H9 (cell line): ENCODE data around the gene LRRC71. TPM values are rescaled to one million over a fixed set of nuclear protein-coding genes. Genes with fewer than 3 reads are reported as not detected.

ENCODE experiments used
- DNase-seq: peaks from one replicate; pipeline ENCODE4 v3.0.0-alpha.2; 2017
- H2AFZ ChIP-seq: one replicate; pipeline ENCODE4 v1.6.1; 2013; ENCODE audit warnings: mild to moderate bottlenecking, low read length, control low read depth, moderate library complexity
- H2AK5ac ChIP-seq: 2 replicates; pipeline ENCODE4 v1.6.1; 2013; ENCODE audit warnings: low read length, control low read depth, mixed read lengths; ENCODE audit not compliant: insufficient read length
- H2BK120ac ChIP-seq: one replicate; pipeline ENCODE4 v1.6.1; 2013; ENCODE audit warnings: low read depth, mild to moderate bottlenecking, low read length, control low read depth, inconsistent platforms; ENCODE audit not compliant: poor library complexity, severe bottlenecking
- H2BK12ac ChIP-seq: 2 replicates; pipeline ENCODE4 v1.6.1; 2013; ENCODE audit warnings: low read length, control low read depth, mixed read lengths, low read depth; ENCODE audit not compliant: insufficient read length
- H2BK15ac ChIP-seq: 2 replicates; pipeline ENCODE4 v1.6.1; 2013; ENCODE audit warnings: low read depth, low read length, control low read depth
- H2BK20ac ChIP-seq: one replicate; pipeline ENCODE4 v1.6.1; 2013; ENCODE audit warnings: low read depth, mild to moderate bottlenecking, low read length, control low read depth, inconsistent platforms; ENCODE audit not compliant: poor library complexity, severe bottlenecking
- H2BK5ac ChIP-seq: 2 replicates; pipeline ENCODE4 v1.6.1; 2013; ENCODE audit warnings: low read length, control low read depth, mixed read lengths; ENCODE audit not compliant: insufficient read length
- H3K14ac ChIP-seq: 2 replicates; pipeline ENCODE4 v1.6.1; 2013; ENCODE audit warnings: low read length, control low read depth; ENCODE audit not compliant: insufficient read depth
- H3K18ac ChIP-seq: 2 replicates; pipeline ENCODE4 v1.6.1; 2013; ENCODE audit warnings: low read depth, mild to moderate bottlenecking, mixed read lengths, low read length, control low read depth; ENCODE audit not compliant: insufficient read length
- H3K23ac ChIP-seq: 2 replicates; pipeline ENCODE4 v1.6.1; 2013; ENCODE audit warnings: low read length, control low read depth, mixed read lengths, low read depth; ENCODE audit not compliant: insufficient read length
- H3K23me2 ChIP-seq: 2 replicates; pipeline ENCODE4 v1.6.1; 2013; ENCODE audit warnings: low read depth, mild to moderate bottlenecking, mixed read lengths, low read length, control low read depth; ENCODE audit not compliant: insufficient read length, poor library complexity, severe bottlenecking
- H3K27ac ChIP-seq: 2 replicates; pipeline ENCODE4 v1.5.1; 2013; ENCODE audit warnings: low read length, control low read depth, mixed read lengths, low read depth; ENCODE audit not compliant: insufficient read length
- H3K27me3 ChIP-seq: 2 replicates; pipeline ENCODE4 v1.6.1; 2013; ENCODE audit warnings: low read length, control low read depth, inconsistent platforms; ENCODE audit not compliant: insufficient read depth
- H3K4ac ChIP-seq: 2 replicates; pipeline ENCODE4 v1.6.1; 2013; ENCODE audit warnings: low read depth, mild to moderate bottlenecking, control low read depth, inconsistent platforms, low read length, moderate library complexity
- H3K4me1 ChIP-seq: 2 replicates; pipeline ENCODE4 v1.6.1; 2013; ENCODE audit warnings: low read length, control low read depth, inconsistent platforms; ENCODE audit not compliant: insufficient read depth
- H3K4me2 ChIP-seq: 2 replicates; pipeline ENCODE4 v1.6.1; 2013; ENCODE audit warnings: low read length, control low read depth, mixed read lengths; ENCODE audit not compliant: insufficient read length, insufficient read depth
- H3K56ac ChIP-seq: 2 replicates; pipeline ENCODE4 v1.6.1; 2013; ENCODE audit warnings: low read depth, mild to moderate bottlenecking, mixed read lengths, low read length, control low read depth; ENCODE audit not compliant: insufficient read length
- H3K79me1 ChIP-seq: 2 replicates; pipeline ENCODE4 v1.6.1; 2013; ENCODE audit warnings: low read depth, mild to moderate bottlenecking, moderate library complexity, low read length, control low read depth, inconsistent platforms; ENCODE audit not compliant: insufficient read depth, poor library complexity, severe bottlenecking
- H3K79me2 ChIP-seq: 2 replicates; pipeline ENCODE4 v1.6.1; 2013; ENCODE audit warnings: low read length, control low read depth, inconsistent platforms; ENCODE audit not compliant: insufficient read depth
- H3K9ac ChIP-seq: 2 replicates; pipeline ENCODE4 v1.6.1; 2013; ENCODE audit warnings: low read length, control low read depth, mixed read lengths; ENCODE audit not compliant: insufficient read length; ENCODE audit errors: extremely low read depth
- H3K9me3 ChIP-seq: one replicate; pipeline ENCODE4 v1.6.1; 2013; ENCODE audit warnings: low read depth, low read length, inconsistent platforms; ENCODE audit not compliant: control insufficient read depth
- H3T11ph ChIP-seq: one replicate; pipeline ENCODE4 v1.6.1; 2013; ENCODE audit warnings: mild to moderate bottlenecking, low read length, control low read depth, inconsistent platforms
- H4K20me1 ChIP-seq: one replicate; pipeline ENCODE4 v1.6.1; 2013; ENCODE audit not compliant: control insufficient read depth, insufficient read length, insufficient read depth
- H4K5ac ChIP-seq: 2 replicates; pipeline ENCODE4 v1.6.1; 2013; ENCODE audit warnings: low read depth, mild to moderate bottlenecking, mixed read lengths, low read length, control low read depth; ENCODE audit not compliant: insufficient read length
- H4K8ac ChIP-seq: replicated peaks from 2 replicates; pipeline ENCODE4 v1.6.1; 2013; ENCODE audit warnings: low read length, control low read depth, mixed read lengths, low read depth; ENCODE audit not compliant: insufficient read length
- H4K91ac ChIP-seq: 2 replicates; pipeline ENCODE4 v1.6.1; 2013; ENCODE audit warnings: low read depth, mild to moderate bottlenecking, moderate library complexity, mixed read lengths, low read length, control low read depth; ENCODE audit not compliant: insufficient read length
- H3K27ac Mint-ChIP-seq, 3 experiments: 2 replicates in 2 of 3; 3 replicates in 1 of 3; pipeline ENCODE4 v1.8.0; 2020 to 2021; ENCODE audit warnings: mixed read lengths in 3 of 3, mild to moderate bottlenecking in 1 of 3, moderate library complexity in 1 of 3
- H3K27me3 Mint-ChIP-seq: 2 replicates; pipeline ENCODE4 v1.8.0; 2021; ENCODE audit warnings: low read depth, mild to moderate bottlenecking, moderate library complexity, mixed read lengths
- H3K36me3 Mint-ChIP-seq, 3 experiments: 2 replicates in 2 of 3; 3 replicates in 1 of 3; pipeline ENCODE4 v1.8.0; 2020 to 2021; ENCODE audit warnings: low read depth in 3 of 3, mixed read lengths in 3 of 3; ENCODE audit not compliant: insufficient read depth in 1 of 3
- H3K4me1 Mint-ChIP-seq, 2 experiments: 2 replicates each; pipeline ENCODE4 v1.8.0; 2020; ENCODE audit warnings: mixed read lengths in 2 of 2
- H3K4me3 Mint-ChIP-seq, 2 experiments: 2 replicates in 1 of 2; 3 replicates in 1 of 2; pipeline ENCODE4 v1.8.0; 2020 to 2021; ENCODE audit warnings: mild to moderate bottlenecking in 2 of 2, mixed read lengths in 2 of 2, moderate library complexity in 1 of 2
- H3K9me3 Mint-ChIP-seq, 2 experiments: 2 replicates in 1 of 2; 3 replicates in 1 of 2; pipeline ENCODE4 v1.8.0; 2020; ENCODE audit warnings: mild to moderate bottlenecking in 2 of 2, mixed read lengths in 2 of 2, moderate library complexity in 1 of 2
- CTCF ChIP-seq: fragments of 200-600 bp; sonication (generic); conservative IDR thresholded peaks from 3 replicates; pipeline ENCODE4 v1.8.0; 2021; ENCODE audit warnings: antibody characterized with exemption, mild to moderate bottlenecking
- WGBS: extraction: QIAGEN DNeasy Blood & Tissue Kit; methylation state at CpG from one replicate; pipeline ENCODE4 v1.1.7; 2013; ENCODE audit warnings: missing lambda C conversion rate, low lambda C conversion rate, mixed read lengths; ENCODE audit not compliant: insufficient read length; ENCODE audit errors: extremely low coverage; 5-methylcytosine and 5-hydroxymethylcytosine counted together
- total RNA-seq: library from RNA; stranded (reverse); gene quantifications from 2 replicates; pipeline ENCODE4 v1.2.1, GENCODE V29; 2021

The LRRC71 gene
- total RNA-seq, 1 experiment from 2014 or later, result not detected

DNA sequence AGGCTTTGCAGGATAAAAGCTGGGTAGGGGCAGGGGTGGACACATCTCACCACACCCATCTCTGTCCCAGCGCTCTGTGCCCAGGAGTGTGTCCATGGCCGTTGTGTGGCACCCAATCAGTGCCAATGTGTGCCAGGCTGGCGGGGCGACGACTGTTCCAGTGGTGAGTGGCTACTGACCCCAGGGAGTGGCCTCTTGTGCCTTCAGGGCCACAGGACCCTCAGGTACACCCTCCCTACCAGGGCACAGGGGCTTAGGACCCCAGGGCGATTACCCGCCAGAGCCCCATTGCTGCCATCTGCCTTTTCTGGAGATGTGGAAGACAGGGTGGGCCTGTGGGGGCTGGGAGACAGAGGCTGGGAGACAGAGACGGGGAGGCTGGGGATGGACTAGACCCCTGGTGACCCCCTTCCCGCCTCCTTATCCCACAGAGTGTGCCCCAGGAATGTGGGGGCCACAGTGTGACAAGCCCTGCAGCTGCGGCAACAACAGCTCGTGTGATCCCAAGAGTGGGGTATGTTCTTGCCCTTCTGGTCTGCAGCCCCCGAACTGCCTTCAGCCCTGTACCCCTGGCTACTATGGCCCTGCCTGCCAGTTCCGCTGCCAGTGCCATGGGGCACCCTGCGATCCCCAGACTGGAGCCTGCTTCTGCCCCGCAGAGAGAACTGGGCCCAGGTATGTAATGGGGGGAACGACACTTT, 14.1 kb upstream of the LRRC71 start:
- Mint-ChIP-seq H3K27me3 (peaks cover 29% of the 10 kb centered on the region), H3K27ac (no peak overlapping the region), H3K4me3 (no peak overlapping the region), H3K4me1 (peaks cover 2 to 16% of the 10 kb centered on the region in 2 experiments), H3K9me3 (no peaks in the 10 kb centered on the region; a peak in 1 of 5 replicates), H3K36me3 (no peaks in the 10 kb centered on the region)
- no peak overlapping the region for H2BK5ac ChIP-seq
- no peak overlapping the region for H2BK20ac ChIP-seq
- H3K79me2 ChIP-seq, result no peaks in the 10 kb centered on the region
- H2BK12ac ChIP-seq, result no peak overlapping the region
- H3K4me1 ChIP-seq, result no peaks in the 10 kb centered on the region
- no peak overlapping the region for H3K9ac ChIP-seq
- TF ChIP-seq CTCF, result no peak
- no CpG with 5 or more reads among the region's 16 CpGs for WGBS
- DNase-seq, result no peak
- no peaks in the 10 kb centered on the region for H3K23me2 ChIP-seq
- no peak overlapping the region for H2AFZ ChIP-seq
- H3K4me2 ChIP-seq, result no peak overlapping the region
- no peak overlapping the region for H4K8ac ChIP-seq
- no peak overlapping the region for H3K27ac ChIP-seq
- H3K14ac ChIP-seq, result no peak overlapping the region
- no peak overlapping the region for H4K5ac ChIP-seq
- no peaks in the 10 kb centered on the region for H3K79me1 ChIP-seq
- no peak overlapping the region for H4K91ac ChIP-seq
- H4K20me1 ChIP-seq, result no peaks in the 10 kb centered on the region
- no peak overlapping the region for H3T11ph ChIP-seq
- no peak overlapping the region for H3K18ac ChIP-seq
- no peak overlapping the region for H3K4ac ChIP-seq
- H2BK120ac ChIP-seq, result no peak overlapping the region
- H3K56ac ChIP-seq, result no peak overlapping the region
- H3K27me3 ChIP-seq, result no peaks in the 10 kb centered on the region; the same call in 1 of the 2 replicates
- no peaks in the 10 kb centered on the region for H3K9me3 ChIP-seq
- no peak overlapping the region for H2BK15ac ChIP-seq
- no peak overlapping the region for H3K23ac ChIP-seq
- no peak overlapping the region for H2AK5ac ChIP-seq
